HCT116 (cell line): Measurements from ENCODE around the gene AGBL3. TPM values are rescaled to one million over a fixed set of nuclear protein-coding genes. Genes with fewer than 3 reads are reported as not detected.

Experiments used
- ATAC-seq: fragments of 200-7000 bp; cut with Tn5 transposase; 2 replicates; pipeline ENCODE4 v1.9.1; 2020; ENCODE audit warnings: mild to moderate bottlenecking, moderate library complexity
- BruUV-seq: library from RNA; stranded (reverse); fragments of 400-500 nt; replicated peaks from 2 replicates; lab custom pipeline; 2021; lab: Mats Ljungman, UMichigan
- CTCF ChIA-PET: fragments of 300-600 bp; sonication (Branson Sonifier 250); formaldehyde crosslinking; loops from one replicate; lab custom pipeline; 2021; ENCODE audit warnings: antibody characterized with exemption; lab: Charles Lee
- POLR2A ChIA-PET: fragments of 300-600, 350-600 bp; sonication (Branson Sonifier 250); formaldehyde crosslinking; loops from one replicate; lab custom pipeline; 2021; ENCODE audit warnings: antibody characterized with exemption; lab: Charles Lee
- RAD21 ChIA-PET, 2 experiments: fragments of 300-600 bp; sonication (Branson Sonifier 250); formaldehyde crosslinking; loops; one replicate each; lab custom pipeline; 2023; ENCODE audit warnings: low total read pairs in 2 of 2; ENCODE audit not compliant: uncharacterized antibody in 2 of 2, unreplicated experiment in 2 of 2, low non-redundant PET in 1 of 2; lab: Charles Lee
- DNase-seq: peaks from one replicate; pipeline ENCODE4 v3.0.0-alpha.2; 2010; ENCODE audit warnings: low read depth, low spot score
- H2AFZ ChIP-seq: fragments of 200-600 bp; shearing (Covaris generic), sonication (generic); 2 replicates; pipeline ENCODE4 v1.6.1; 2017; ENCODE audit warnings: low read depth, mixed run types, mixed read lengths, antibody characterized with exemption, low read length; ENCODE audit not compliant: poor library complexity, severe bottlenecking
- H3K27ac ChIP-seq: 2 replicates; pipeline ENCODE4 v1.5.1; 2012; ENCODE audit warnings: low read depth, low read length
- H3K27me3 ChIP-seq: fragments of 200-600 bp; sonication (generic); 2 replicates; pipeline ENCODE4 v1.6.1; 2016; ENCODE audit warnings: mixed run types, low read length, mixed read lengths; ENCODE audit not compliant: insufficient read depth
- H3K36me3 ChIP-seq, 2 experiments: fragments of 200-500 bp in 1 of 2; fragments of 200-600 bp in 1 of 2; sonication (Bioruptor generic) in 1 of 2; sonication (generic) in 1 of 2; 2 replicates each; pipeline versions ENCODE4 v1.5.1 to v1.6.1; 2014 to 2016; ENCODE audit warnings: low read length in 2 of 2, inconsistent platforms in 1 of 2, mixed read lengths in 1 of 2, mixed run types in 1 of 2; ENCODE audit not compliant: insufficient read depth in 2 of 2, control insufficient read depth in 1 of 2
- H3K4me1 ChIP-seq, 2 experiments: fragments of 200-600 bp in 1 of 2; sonication (generic) in 1 of 2; 2 replicates each; pipeline versions ENCODE4 v1.5.1 to v1.6.1; 2012 to 2017; ENCODE audit warnings: low read length in 2 of 2, inconsistent platforms in 1 of 2, mild to moderate bottlenecking in 1 of 2, mixed read lengths in 1 of 2, mixed run types in 1 of 2, moderate library complexity in 1 of 2; ENCODE audit not compliant: insufficient read depth in 2 of 2, control insufficient read depth in 1 of 2
- H3K4me2 ChIP-seq: fragments of 200-600 bp; sonication (generic); 2 replicates; pipeline ENCODE4 v1.6.1; 2017; ENCODE audit warnings: mixed run types, low read length, mixed read lengths
- H3K4me3 ChIP-seq, 2 experiments: fragments of 200-600 bp in 1 of 2; sonication (generic) in 1 of 2; replicated peaks in 1 of 2; 2 replicates each; pipeline ENCODE4 v1.5.1; 2011 to 2016; ENCODE audit warnings: low read length in 2 of 2, control low read depth in 1 of 2, low read depth in 1 of 2, mild to moderate bottlenecking in 1 of 2, mixed read lengths in 1 of 2, mixed run types in 1 of 2
- H3K79me2 ChIP-seq: fragments of 200-600 bp; sonication (generic); 2 replicates; pipeline ENCODE4 v1.6.1; 2017; ENCODE audit warnings: mild to moderate bottlenecking, mixed run types, low read length, moderate library complexity, mixed read lengths; ENCODE audit not compliant: insufficient read depth
- H3K9ac ChIP-seq: fragments of 200-600 bp; sonication (generic); 2 replicates; pipeline ENCODE4 v1.6.1; 2016; ENCODE audit warnings: low read length, mixed read lengths
- H3K9me2 ChIP-seq: fragments of 200-600 bp; sonication (generic), shearing (Covaris generic); 2 replicates; pipeline ENCODE4 v1.6.1; 2017; ENCODE audit warnings: mixed run types, mild to moderate bottlenecking, moderate library complexity; ENCODE audit not compliant: insufficient read depth
- H3K9me3 ChIP-seq, 2 experiments: fragments of 200-500 bp in 1 of 2; fragments of 200-600 bp in 1 of 2; sonication (Bioruptor generic) in 1 of 2; sonication (generic) in 1 of 2; 2 replicates each; pipeline ENCODE4 v1.6.1; 2014 to 2017; ENCODE audit warnings: low read length in 2 of 2, mixed read lengths in 2 of 2, inconsistent platforms in 1 of 2, low read depth in 1 of 2, mild to moderate bottlenecking in 1 of 2, mixed run types in 1 of 2, moderate library complexity in 1 of 2; ENCODE audit not compliant: control insufficient read depth in 1 of 2, insufficient read depth in 1 of 2
- H4K20me1 ChIP-seq: fragments of 200-600 bp; sonication (generic), shearing (Covaris generic); 2 replicates; pipeline ENCODE4 v1.6.1; 2017; ENCODE audit warnings: mixed run types, mild to moderate bottlenecking, moderate library complexity; ENCODE audit not compliant: insufficient read depth
- CBX3 ChIP-seq: IDR thresholded peaks from 2 replicates; pipeline ENCODE4 v1.6.1; 2012; ENCODE audit warnings: low read depth
- CEBPB ChIP-seq: IDR thresholded peaks from 2 replicates; pipeline ENCODE4 v1.6.1; 2012; ENCODE audit warnings: low read depth
- EGR1 ChIP-seq: IDR thresholded peaks from 2 replicates; pipeline ENCODE4 v1.6.1; 2012; ENCODE audit warnings: low read depth
- ELF1 ChIP-seq: IDR thresholded peaks from 2 replicates; pipeline ENCODE4 v1.6.1; 2012; ENCODE audit warnings: low read depth, borderline replicate concordance
- EZH2 ChIP-seq: fragments of 200-600 bp; sonication (generic); IDR thresholded peaks from 2 replicates; pipeline ENCODE4 v1.6.1; 2017; ENCODE audit warnings: antibody characterized with exemption, mixed run types
- EZH2phosphoT487 ChIP-seq: fragments of 200-600 bp; IDR thresholded peaks from 2 replicates; pipeline ENCODE4 v1.6.1; 2018; ENCODE audit warnings: antibody characterized with exemption, borderline replicate concordance
- FOSL1 ChIP-seq: IDR thresholded peaks from 2 replicates; pipeline ENCODE4 v1.6.1; 2012; ENCODE audit warnings: low read depth
- JUND ChIP-seq: IDR thresholded peaks from 2 replicates; pipeline ENCODE4 v1.6.1; 2012
- POLR2A ChIP-seq: IDR thresholded peaks from 2 replicates; pipeline ENCODE4 v1.7.0; 2011; ENCODE audit warnings: borderline replicate concordance; ENCODE audit not compliant: insufficient read depth, insufficient read length; ENCODE audit errors: extremely low read depth
- POLR2AphosphoS5 ChIP-seq: IDR thresholded peaks from 2 replicates; pipeline ENCODE4 v1.6.1; 2011; ENCODE audit warnings: mild to moderate bottlenecking, low read depth, low read length, moderate library complexity
- RAD21 ChIP-seq: IDR thresholded peaks from 2 replicates; pipeline ENCODE4 v1.6.1; 2012; ENCODE audit warnings: low read depth, mild to moderate bottlenecking
- TCF7L2 ChIP-seq: IDR thresholded peaks from 2 replicates; pipeline ENCODE4 v1.7.0; 2011; ENCODE audit warnings: borderline replicate concordance, inconsistent platforms; ENCODE audit not compliant: insufficient read depth, insufficient read length; ENCODE audit errors: extremely low read depth
- YY1 ChIP-seq: IDR thresholded peaks from 2 replicates; pipeline ENCODE4 v1.6.1; 2011; ENCODE audit warnings: low read length, low read depth, moderate library complexity, mild to moderate bottlenecking; ENCODE audit not compliant: insufficient replicate concordance; ENCODE audit errors: extremely low read depth
- ZFX ChIP-seq: fragments of 450-650 bp; IDR thresholded peaks from 2 replicates; pipeline ENCODE4 v1.6.1; 2017
- intact Hi-C: fragments of 100-400 bp; cut with micrococcal nuclease; formaldehyde crosslinking; loops from 2 replicates; pipeline ENCODE4 v1.10.0; 2022
- total RNA-seq: library from RNA; stranded (reverse); gene quantifications from one replicate; pipeline ENCODE4 v1.2.1, GENCODE V29; 2021; ENCODE audit not compliant: unreplicated experiment
- TF ChIP-seq, protein P1 (sequence below): IDR thresholded peaks from 2 replicates; pipeline ENCODE4 v1.6.1; 2012
- TF ChIP-seq, protein P2 (sequence below): IDR thresholded peaks from 2 replicates; pipeline ENCODE4 v1.6.1; 2011; ENCODE audit warnings: mild to moderate bottlenecking, low read length, moderate library complexity; ENCODE audit not compliant: insufficient replicate concordance; ENCODE audit errors: extremely low read depth
- TF ChIP-seq, protein P3 (sequence below): IDR thresholded peaks from 2 replicates; pipeline ENCODE4 v1.6.1; 2012

Gene AGBL3
- total RNA-seq, 1 experiment from 2014 or later = 1.9 TPM

DNA sequence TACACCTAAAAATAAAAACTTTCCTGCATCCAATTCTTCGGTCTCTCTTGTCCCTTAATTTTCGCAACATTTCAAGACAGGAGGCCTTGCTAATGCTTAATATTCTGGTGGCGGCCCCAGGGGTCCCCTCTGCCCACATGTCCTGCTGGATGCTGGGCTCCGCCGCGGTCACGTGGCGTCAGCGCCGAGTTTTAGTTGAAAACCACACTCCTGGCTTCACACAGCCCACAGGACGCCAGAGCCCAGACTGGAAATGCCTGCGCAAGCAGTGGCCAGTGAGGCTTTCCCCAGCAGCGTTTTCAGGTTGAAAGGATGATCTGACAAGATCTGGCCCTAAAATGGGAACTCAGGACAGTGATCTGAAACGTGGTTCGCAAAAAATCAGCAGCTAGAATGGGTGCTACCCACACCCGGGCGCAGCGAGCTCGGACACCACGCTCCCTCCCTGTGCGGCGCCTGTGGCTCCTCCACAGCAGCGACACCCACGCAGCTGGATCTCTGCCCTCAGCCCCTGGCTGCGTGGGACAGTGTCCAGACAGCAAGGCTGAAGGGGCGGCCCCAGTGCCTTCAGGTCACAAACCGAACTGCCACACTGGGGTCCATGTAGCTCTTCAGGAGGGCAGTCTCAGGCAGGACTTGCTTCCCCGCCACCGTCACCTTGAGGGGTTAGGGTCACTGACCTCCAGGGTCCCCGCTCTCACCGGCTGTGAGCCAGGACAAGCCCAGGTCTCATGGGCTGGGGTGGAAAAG lies 195.8 kb downstream of the AGBL3 start:
- no peaks in the 10 kb centered on the region for H3K9me2 ChIP-seq
- intact Hi-C loops = no loop called here
- no peaks in the 10 kb centered on the region for H4K20me1 ChIP-seq
- H3K4me1 ChIP-seq = peaks cover 6 to 11% of the 10 kb centered on the region in 2 experiments
- no peak overlapping the region for H3K4me2 ChIP-seq
- BruUV-seq = no TSS peak
- no peak overlapping the region for H2AFZ ChIP-seq
- H3K79me2 ChIP-seq = no peaks in the 10 kb centered on the region
- no peak for DNase-seq
- H3K36me3 ChIP-seq = no peaks in the 10 kb centered on the region
- H3K27ac ChIP-seq = no peak overlapping the region
- no peaks in the 10 kb centered on the region for H3K27me3 ChIP-seq
- H3K4me3 ChIP-seq = no peak overlapping the region
- H3K9me3 ChIP-seq = peaks cover 0 to 18% of the 10 kb centered on the region in 2 experiments; a peak in 1 of 4 replicates
- CTCF ChIA-PET = no interaction called here
- RAD21 ChIA-PET = no interaction called here
- no peak for TF ChIP-seq ELF1
- TF ChIP-seq, protein P1, sequence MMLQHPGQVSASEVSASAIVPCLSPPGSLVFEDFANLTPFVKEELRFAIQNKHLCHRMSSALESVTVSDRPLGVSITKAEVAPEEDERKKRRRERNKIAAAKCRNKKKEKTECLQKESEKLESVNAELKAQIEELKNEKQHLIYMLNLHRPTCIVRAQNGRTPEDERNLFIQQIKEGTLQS = no peak
- TF ChIP-seq EZH2 = no peak
- TF ChIP-seq CBX3 = no peak
- no peak for TF ChIP-seq JUND
- TF ChIP-seq FOSL1 = no peak
- TF ChIP-seq, protein P2, sequence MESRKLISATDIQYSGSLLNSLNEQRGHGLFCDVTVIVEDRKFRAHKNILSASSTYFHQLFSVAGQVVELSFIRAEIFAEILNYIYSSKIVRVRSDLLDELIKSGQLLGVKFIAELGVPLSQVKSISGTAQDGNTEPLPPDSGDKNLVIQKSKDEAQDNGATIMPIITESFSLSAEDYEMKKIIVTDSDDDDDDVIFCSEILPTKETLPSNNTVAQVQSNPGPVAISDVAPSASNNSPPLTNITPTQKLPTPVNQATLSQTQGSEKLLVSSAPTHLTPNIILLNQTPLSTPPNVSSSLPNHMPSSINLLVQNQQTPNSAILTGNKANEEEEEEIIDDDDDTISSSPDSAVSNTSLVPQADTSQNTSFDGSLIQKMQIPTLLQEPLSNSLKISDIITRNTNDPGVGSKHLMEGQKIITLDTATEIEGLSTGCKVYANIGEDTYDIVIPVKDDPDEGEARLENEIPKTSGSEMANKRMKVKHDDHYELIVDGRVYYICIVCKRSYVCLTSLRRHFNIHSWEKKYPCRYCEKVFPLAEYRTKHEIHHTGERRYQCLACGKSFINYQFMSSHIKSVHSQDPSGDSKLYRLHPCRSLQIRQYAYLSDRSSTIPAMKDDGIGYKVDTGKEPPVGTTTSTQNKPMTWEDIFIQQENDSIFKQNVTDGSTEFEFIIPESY = no peak
- TF ChIP-seq TCF7L2 = no peak
- no peak for TF ChIP-seq RAD21
- no peak for TF ChIP-seq YY1
- TF ChIP-seq EGR1 = no peak
- no peak for TF ChIP-seq ZFX
- TF ChIP-seq, protein P3, sequence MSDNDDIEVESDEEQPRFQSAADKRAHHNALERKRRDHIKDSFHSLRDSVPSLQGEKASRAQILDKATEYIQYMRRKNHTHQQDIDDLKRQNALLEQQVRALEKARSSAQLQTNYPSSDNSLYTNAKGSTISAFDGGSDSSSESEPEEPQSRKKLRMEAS = no peak
- no peak for TF ChIP-seq POLR2AphosphoS5
- no peak for TF ChIP-seq POLR2A
- no peak for TF ChIP-seq EZH2phosphoT487
- TF ChIP-seq CEBPB = no peak
- H3K9ac ChIP-seq = no peak overlapping the region
- POLR2A ChIA-PET = no interaction called here
- ATAC-seq = no peak
